Activated CD8-positive, alpha-beta memory T cell treated with anti-CD3 and anti-CD28 coated beads, Interleukin-2, amount 10 ng/mL, durations not matched to agents 7 days and 5 days (primary cell): ENCODE results near the gene CFAP97D2. TPM values are rescaled to one million over a fixed set of nuclear protein-coding genes. Genes with fewer than 3 reads are reported as not detected.

Source experiments
- ATAC-seq: fragments of 150-1000 bp; cut with Tn5 transposase; one replicate; pipeline ENCODE4 v1.10.0; 2021; ENCODE audit warnings: moderate library complexity
- CTCF ChIA-PET: fragments of 350-600 bp; sonication (Branson Sonifier 250); formaldehyde crosslinking; loops from one replicate; lab custom pipeline; 2021; ENCODE audit warnings: antibody characterized with exemption; lab: Charles Lee
- DNase-seq: peaks from one replicate; pipeline ENCODE4 v3.0.0-alpha.2; 2020
- H3K27ac Mint-ChIP-seq: one replicate; pipeline ENCODE4 v1.8.0; 2021; ENCODE audit warnings: mild to moderate bottlenecking, mixed read lengths
- H3K27me3 Mint-ChIP-seq: one replicate; pipeline ENCODE4 v1.8.0; 2021; ENCODE audit warnings: mixed read lengths
- H3K36me3 Mint-ChIP-seq: one replicate; pipeline ENCODE4 v1.8.0; 2021; ENCODE audit warnings: mild to moderate bottlenecking, mixed read lengths
- H3K4me1 Mint-ChIP-seq: one replicate; pipeline ENCODE4 v1.8.0; 2021; ENCODE audit warnings: mixed read lengths
- H3K4me3 Mint-ChIP-seq: one replicate; pipeline ENCODE4 v1.8.0; 2021; ENCODE audit warnings: mild to moderate bottlenecking, moderate library complexity, mixed read lengths
- H3K9me3 Mint-ChIP-seq: one replicate; pipeline ENCODE4 v1.8.0; 2022; ENCODE audit warnings: low read depth, mixed read lengths
- total RNA-seq, 2 experiments: library from RNA; stranded (reverse); gene quantifications; one replicate each; pipeline ENCODE4 v1.2.3, GENCODE V29; 2021

Gene CFAP97D2
- total RNA-seq, 2 experiments from 2014 or later = not detected

GRCh38 chr13:114136576-114136975 is 42.5 kb upstream of the CFAP97D2 start:
- H3K9me3 Mint-ChIP-seq = peaks cover 2% of the 10 kb centered on the region
- no peak overlapping the region for H3K27ac Mint-ChIP-seq
- H3K36me3 Mint-ChIP-seq = peaks cover 2% of the 10 kb centered on the region
- H3K27me3 Mint-ChIP-seq = peaks cover 28% of the 10 kb centered on the region
- peaks cover 14% of the 10 kb centered on the region for H3K4me1 Mint-ChIP-seq
- ATAC-seq (no peak), DNase-seq (no peak)
- no peak overlapping the region for H3K4me3 Mint-ChIP-seq
- CTCF ChIA-PET = interaction anchor here (1.2 kb wide), 1 partner anchor 12 kb away, joined by 3 read pairs; no protein-coding TSS in a partner anchor

DNA sequence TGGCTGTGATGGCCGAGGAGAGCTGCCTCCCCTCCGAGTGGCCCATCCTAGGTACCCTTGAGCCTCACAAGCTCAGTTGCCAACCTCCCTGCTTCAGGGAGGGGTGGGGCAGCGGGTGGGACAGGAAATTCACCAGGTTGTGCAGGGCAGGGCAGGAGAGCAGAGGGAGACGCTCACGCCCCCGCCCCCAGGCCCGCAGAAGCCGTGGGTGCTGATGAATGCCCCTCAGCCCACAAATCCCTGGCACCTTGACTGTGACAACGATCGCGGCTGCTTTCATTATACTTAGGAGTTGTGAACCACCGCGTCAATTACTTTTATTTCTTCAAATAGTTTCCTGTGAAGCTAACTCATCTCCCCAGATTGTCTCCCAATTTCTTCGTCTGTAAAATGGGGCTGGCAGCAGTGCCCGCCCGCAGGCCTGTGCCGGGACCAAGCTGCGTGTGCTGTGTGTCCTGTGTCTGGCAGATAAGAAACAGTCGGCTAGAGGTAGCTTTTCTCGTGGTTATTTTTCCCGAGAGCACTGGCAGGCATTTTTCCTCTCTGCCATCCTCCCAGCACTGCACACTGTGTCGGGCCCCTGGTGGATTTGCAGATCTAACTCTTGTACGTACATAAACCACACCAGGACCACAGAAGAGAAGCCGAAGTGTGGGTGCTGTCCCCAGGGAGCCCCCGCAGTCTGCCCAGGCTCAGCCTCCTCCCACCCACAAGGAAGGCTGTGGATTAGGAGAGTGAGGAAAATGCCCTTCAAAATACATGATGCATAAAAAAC is 38.7 kb upstream of the CFAP97D2 start:
- ATAC-seq = peak; percentile 11
- H3K27ac Mint-ChIP-seq = no peak overlapping the region

DNA sequence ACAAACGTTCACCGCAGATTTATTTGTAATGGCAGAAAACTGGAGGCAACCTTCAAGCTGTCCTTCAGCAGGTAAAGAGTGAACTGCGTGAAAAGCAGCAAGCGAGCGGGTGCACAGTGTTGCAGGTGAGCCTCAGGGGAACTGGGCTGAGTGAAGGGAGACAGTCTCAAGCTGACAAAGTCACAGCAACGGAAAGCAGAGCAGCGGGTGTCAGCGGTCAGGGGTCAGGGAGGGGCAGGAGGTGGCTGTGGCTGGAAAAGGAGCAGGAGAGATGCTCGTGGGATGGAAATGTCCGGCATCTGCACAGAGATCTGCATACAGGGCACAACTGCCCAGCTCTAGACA is 38.2 kb upstream of the CFAP97D2 start:
- H3K27ac Mint-ChIP-seq = no peak overlapping the region
- no peak overlapping the region for H3K4me3 Mint-ChIP-seq
- H3K9me3 Mint-ChIP-seq = peaks cover 2% of the 10 kb centered on the region
- peaks cover 14% of the 10 kb centered on the region for H3K4me1 Mint-ChIP-seq
- CTCF ChIA-PET = interaction anchor here (0.9 to 1.5 kb wide), 5 partner anchors 9 to 31 kb away, joined by 3 to 10 read pairs (median 4); no protein-coding TSS in a partner anchor
- peak; percentile 79 for DNase-seq
- peaks cover 24% of the 10 kb centered on the region for H3K27me3 Mint-ChIP-seq
- ATAC-seq = peak; percentile 35
- no peaks in the 10 kb centered on the region for H3K36me3 Mint-ChIP-seq

More for the DNA sequence above, 38.7 kb upstream of the CFAP97D2 start:
- H3K36me3 Mint-ChIP-seq = no peaks in the 10 kb centered on the region
- H3K4me3 Mint-ChIP-seq = no peak overlapping the region
- H3K9me3 Mint-ChIP-seq = peaks cover 2% of the 10 kb centered on the region
- peaks cover 23% of the 10 kb centered on the region for H3K27me3 Mint-ChIP-seq
- DNase-seq = no peak
- H3K4me1 Mint-ChIP-seq = peaks cover 8% of the 10 kb centered on the region
- CTCF ChIA-PET = interaction anchor here (0.9 to 1.5 kb wide), 5 partner anchors 10 to 30 kb away, joined by 3 to 10 read pairs (median 4); no protein-coding TSS in a partner anchor

DNA sequence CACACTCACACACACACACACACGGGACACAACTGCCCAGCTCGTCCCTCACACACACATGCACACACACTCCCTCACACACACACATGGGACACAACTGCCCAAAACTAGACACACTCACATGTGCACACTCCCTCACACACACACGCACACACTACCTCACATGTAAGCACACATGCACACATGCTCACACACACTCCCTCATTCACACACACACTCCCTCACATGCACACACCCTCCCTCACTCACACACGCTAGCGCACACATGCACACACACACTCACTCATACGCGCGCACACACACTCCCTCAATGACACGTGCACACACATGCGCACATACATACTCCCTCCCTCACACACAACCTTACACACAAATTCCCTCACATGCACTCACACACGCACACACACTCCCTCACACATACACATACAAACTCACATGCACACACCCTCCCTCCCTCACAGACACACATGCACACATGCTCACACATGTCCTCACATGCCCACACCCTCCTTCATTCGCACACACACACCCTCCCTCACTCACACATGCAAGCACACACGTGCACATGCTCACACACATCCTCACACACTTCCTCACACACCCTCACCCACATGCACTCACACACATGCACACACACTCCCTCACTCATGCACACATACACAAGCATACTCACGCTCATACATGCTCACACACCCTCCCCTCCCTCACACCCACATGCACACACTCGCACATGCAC is 37.6 kb upstream of the CFAP97D2 start:
- Mint-ChIP-seq H3K36me3 (no peaks in the 10 kb centered on the region), H3K27me3 (peaks cover 25% of the 10 kb centered on the region), H3K4me1 (peaks cover 20% of the 10 kb centered on the region), H3K27ac (no peak overlapping the region), H3K9me3 (peaks cover 2% of the 10 kb centered on the region), H3K4me3 (no peak overlapping the region)
- CTCF ChIA-PET = interaction anchor here (0.9 to 1.9 kb wide), 5 partner anchors 11 to 31 kb away, joined by 3 to 10 read pairs (median 5); no protein-coding TSS in a partner anchor
- DNase-seq (no peak), ATAC-seq (no peak)

GRCh38 chr13:114142137-114142550 is 36.9 kb upstream of the CFAP97D2 start:
- H3K36me3 Mint-ChIP-seq = no peaks in the 10 kb centered on the region
- H3K4me1 Mint-ChIP-seq = peaks cover 27% of the 10 kb centered on the region
- peaks cover 27% of the 10 kb centered on the region for H3K27me3 Mint-ChIP-seq
- no peak overlapping the region for H3K27ac Mint-ChIP-seq
- H3K4me3 Mint-ChIP-seq = no peak overlapping the region
- CTCF ChIA-PET = interaction anchor here (1.9 to 2.7 kb wide), 3 partner anchors 10 to 86 kb away, joined by 6 to 10 read pairs (median 7); no protein-coding TSS in a partner anchor
- peak; percentile 56 for DNase-seq
- no peak for ATAC-seq
- peaks cover 2% of the 10 kb centered on the region for H3K9me3 Mint-ChIP-seq

GRCh38 chr13:114142640-114143490 is 36.2 kb upstream of the CFAP97D2 start:
- Mint-ChIP-seq H3K4me3 (no peak overlapping the region), H3K36me3 (no peaks in the 10 kb centered on the region), H3K27ac (no peak overlapping the region), H3K4me1 (peaks cover 29% of the 10 kb centered on the region), H3K27me3 (peaks cover 25% of the 10 kb centered on the region), H3K9me3 (peaks cover under 1% of the 10 kb centered on the region)
- ATAC-seq = peak; percentile 75
- CTCF ChIA-PET = interaction anchor here (0.8 to 2.7 kb wide), 5 partner anchors 9 to 85 kb away, joined by 3 to 10 read pairs (median 6); no protein-coding TSS in a partner anchor
- DNase-seq = peak; percentile 93

GRCh38 chr13:114143806-114144605 is 35.1 kb upstream of the CFAP97D2 start:
- Mint-ChIP-seq H3K27me3 (peaks cover 32% of the 10 kb centered on the region), H3K36me3 (peaks cover 2% of the 10 kb centered on the region), H3K4me1 (peaks cover 40% of the 10 kb centered on the region), H3K27ac (no peak overlapping the region), H3K9me3 (no peaks in the 10 kb centered on the region), H3K4me3 (no peak overlapping the region)
- DNase-seq (no peak), ATAC-seq (no peak)
- CTCF ChIA-PET = interaction anchor here (0.7 to 2.7 kb wide), 6 partner anchors 8 to 84 kb away, joined by 3 to 10 read pairs (median 6); no protein-coding TSS in a partner anchor

DNA sequence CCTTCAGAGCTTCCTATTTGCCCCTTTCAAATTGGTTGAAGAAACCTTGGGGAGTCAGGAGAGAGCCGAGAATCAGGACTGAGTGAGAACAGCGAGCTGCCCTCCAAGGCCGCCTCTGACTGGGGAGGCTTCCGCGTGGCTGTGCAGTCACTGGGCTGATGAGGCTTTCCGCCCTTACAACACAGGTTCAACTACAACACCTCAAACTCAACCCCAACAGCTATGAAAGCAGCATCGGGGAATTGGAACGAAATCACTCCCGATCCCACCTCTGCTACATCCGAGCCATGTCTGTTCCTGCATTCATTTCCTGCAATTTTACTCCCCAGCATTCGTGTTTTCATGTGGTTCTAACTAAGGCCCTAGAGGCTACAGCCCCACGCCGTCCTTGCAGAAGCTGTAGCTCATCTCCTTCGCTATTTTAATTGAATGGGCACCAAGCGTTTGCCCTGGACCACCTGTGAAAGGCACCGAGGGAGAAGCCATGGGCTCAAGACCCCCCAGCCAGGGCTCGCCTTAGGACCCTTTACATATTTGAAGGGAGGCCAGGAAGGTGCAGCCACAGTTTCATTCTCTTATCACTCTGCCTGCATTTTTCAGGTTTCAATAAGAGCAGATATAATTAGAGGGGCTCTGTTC is 34.3 kb upstream of the CFAP97D2 start:
- H3K36me3 Mint-ChIP-seq = peaks cover 2% of the 10 kb centered on the region
- CTCF ChIA-PET = interaction anchor here (0.7 to 2.7 kb wide), 4 partner anchors 10 to 84 kb away, joined by 3 to 6 read pairs (median 4); no protein-coding TSS in a partner anchor
- H3K27me3 Mint-ChIP-seq = peaks cover 37% of the 10 kb centered on the region
- ATAC-seq = no peak
- peak overlapping the region; percentile 42 for H3K27ac Mint-ChIP-seq
- H3K9me3 Mint-ChIP-seq = no peaks in the 10 kb centered on the region
- no peak overlapping the region for H3K4me3 Mint-ChIP-seq
- DNase-seq = no peak
- H3K4me1 Mint-ChIP-seq = peaks cover 47% of the 10 kb centered on the region

DNA sequence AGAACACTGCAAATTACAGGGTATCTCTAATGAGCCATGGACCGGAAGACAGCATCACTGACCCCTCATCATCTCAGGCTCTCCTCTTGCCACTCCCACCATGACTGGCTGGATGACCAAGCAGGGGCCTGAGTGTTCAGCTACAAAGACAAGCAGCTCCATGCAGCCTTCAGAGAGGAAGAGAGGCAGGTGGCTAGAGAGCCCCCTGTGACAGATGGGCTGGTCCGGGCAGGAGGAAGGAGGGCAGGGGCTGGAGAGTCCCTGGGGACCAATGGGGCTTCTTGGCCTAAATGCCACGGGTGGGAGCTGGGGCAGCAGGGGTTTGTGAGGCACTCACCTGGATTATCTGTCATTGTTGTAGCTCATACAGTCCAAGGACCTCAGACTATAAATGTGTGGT is 33.8 kb upstream of the CFAP97D2 start:
- ATAC-seq = no peak
- peaks cover 52% of the 10 kb centered on the region for H3K4me1 Mint-ChIP-seq
- no peak for DNase-seq
- H3K27ac Mint-ChIP-seq = peak overlapping the region; percentile 42
- H3K9me3 Mint-ChIP-seq = no peaks in the 10 kb centered on the region
- peaks cover 2% of the 10 kb centered on the region for H3K36me3 Mint-ChIP-seq
- CTCF ChIA-PET = interaction anchor here (0.8 to 1.7 kb wide), 2 partner anchors 14 to 22 kb away, joined by 3 to 6 read pairs; no protein-coding TSS in a partner anchor
- H3K27me3 Mint-ChIP-seq = peaks cover 42% of the 10 kb centered on the region
- no peak overlapping the region for H3K4me3 Mint-ChIP-seq

DNA sequence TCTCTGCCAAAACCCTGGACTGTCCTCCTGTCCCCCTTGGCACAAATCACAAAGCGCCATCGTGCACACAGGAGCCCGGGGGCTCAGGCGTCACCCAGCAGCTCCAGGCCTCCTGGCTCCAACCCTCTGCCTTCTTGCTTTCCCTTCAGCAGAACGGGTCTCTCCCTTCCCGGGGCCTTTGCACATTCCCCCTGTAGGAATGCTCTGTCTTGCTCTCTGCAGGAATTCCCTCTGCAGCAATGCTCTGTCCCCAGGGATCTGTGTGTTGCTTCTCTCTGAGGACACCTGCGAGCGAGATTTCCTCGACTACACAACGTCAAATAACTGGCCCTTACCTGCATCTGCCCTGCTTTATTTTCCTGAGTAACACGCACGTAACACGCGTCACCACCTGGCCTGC is 33.3 kb upstream of the CFAP97D2 start:
- Mint-ChIP-seq H3K27me3 (peaks cover 44% of the 10 kb centered on the region), H3K27ac (peak overlapping the region; percentile 7), H3K9me3 (no peaks in the 10 kb centered on the region), H3K4me3 (no peak overlapping the region), H3K4me1 (peaks cover 57% of the 10 kb centered on the region), H3K36me3 (peaks cover 2% of the 10 kb centered on the region)
- CTCF ChIA-PET = interaction anchor here (1.7 kb wide), 1 partner anchor 15 kb away, joined by 6 read pairs; no protein-coding TSS in a partner anchor
- DNase-seq (no peak), ATAC-seq (no peak)

DNA sequence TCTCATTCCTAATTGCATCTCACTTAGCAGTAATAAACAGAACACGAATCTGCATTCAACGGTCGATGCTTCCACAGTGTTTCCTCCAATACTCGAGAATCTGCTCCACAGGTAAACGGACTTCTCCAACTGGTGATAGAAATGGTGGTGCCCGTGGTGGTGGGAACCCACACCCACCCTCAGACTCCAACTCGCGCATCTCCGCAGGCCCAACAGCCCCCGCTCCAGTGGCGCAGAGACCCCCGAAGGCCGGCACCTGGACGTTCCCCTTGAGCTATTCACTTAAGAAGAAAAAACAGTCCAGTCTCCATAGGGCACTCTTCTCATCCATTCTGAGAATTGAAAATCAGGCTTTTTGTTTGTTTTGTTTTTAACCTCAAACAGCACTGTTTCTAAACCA is 32.9 kb upstream of the CFAP97D2 start:
- DNase-seq = no peak
- CTCF ChIA-PET = no interaction called here
- H3K27me3 Mint-ChIP-seq = peaks cover 46% of the 10 kb centered on the region
- H3K27ac Mint-ChIP-seq = peak overlapping the region; percentile 7
- peaks cover 61% of the 10 kb centered on the region for H3K4me1 Mint-ChIP-seq
- peaks cover 2% of the 10 kb centered on the region for H3K36me3 Mint-ChIP-seq
- ATAC-seq = no peak
- H3K4me3 Mint-ChIP-seq = no peak overlapping the region
- no peaks in the 10 kb centered on the region for H3K9me3 Mint-ChIP-seq
